CD4-positive, alpha-beta T cell treated with Interleukin-6 at 100 ng/mL for 8 hours (primary cell): Measurements from ENCODE around the gene ZKSCAN1.
A peak's percentile ranks its signal among the peaks of the same experiment; 100 is the strongest.
"Not testable (repeated sequence)": the region's sequence is repeated elsewhere in the genome, so short reads cannot be mapped to it uniquely, and the experiment has no call there.

Experiments used
- DNase-seq: peaks from one replicate; pipeline ENCODE4 v3.0.0-alpha.2; 2020; ENCODE audit warnings: mixed read lengths, low spot score

ZKSCAN1 gene

DNA sequence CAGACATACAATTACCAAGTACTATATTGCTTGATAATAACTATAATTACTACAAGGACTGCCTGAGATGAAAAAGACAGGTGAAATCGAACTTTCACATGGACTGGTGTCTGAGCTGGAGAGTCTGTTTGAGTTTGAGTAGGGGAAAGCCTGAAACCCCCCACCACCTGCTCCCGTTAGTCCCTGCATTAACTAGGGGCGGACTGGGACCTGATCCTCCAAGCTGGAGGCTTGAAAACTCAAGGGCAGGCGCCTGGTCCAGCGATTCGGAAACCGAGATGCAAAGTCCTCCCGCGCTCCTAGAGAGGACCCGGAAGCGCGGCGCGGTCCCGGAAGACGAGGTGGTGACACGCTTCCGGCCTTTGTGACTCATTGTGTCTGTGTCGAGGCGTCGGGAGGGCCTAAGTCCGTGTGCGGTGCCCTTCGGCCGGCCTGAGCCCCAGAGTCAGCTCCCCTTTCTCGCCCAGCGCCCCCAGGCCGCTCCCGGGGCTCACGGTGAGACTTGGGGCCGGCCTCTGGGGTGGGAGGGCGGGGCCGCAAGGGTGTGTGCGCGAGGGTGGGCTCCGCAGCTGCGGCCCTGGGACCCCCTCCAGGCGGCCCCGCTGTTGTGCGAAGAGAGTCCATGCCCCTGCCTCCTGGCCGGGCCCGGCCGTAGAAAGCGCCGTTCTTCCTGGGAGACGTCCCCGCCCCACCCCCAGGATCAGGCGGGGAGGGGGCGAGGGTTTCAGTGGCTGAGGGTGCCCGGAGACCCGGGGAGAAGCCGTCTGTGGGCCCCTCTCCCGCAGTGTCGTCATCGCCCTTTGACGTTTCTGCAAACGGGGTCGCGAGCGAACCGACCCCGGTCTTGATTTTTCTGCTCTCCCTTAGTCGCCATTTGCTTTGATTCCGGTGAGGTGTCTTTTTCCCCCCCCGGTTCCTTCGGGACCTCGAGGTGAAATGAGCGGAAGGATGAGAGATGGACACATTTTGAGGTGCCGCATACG lies at the start of gene ZKSCAN1:
ZKSCAN1 (plus strand) TSS at position 365 of the 983 bp plus-strand sequence. CDS start 7,911 bp downstream, outside the sequence.
- peak; percentile 84 for DNase-seq

DNA sequence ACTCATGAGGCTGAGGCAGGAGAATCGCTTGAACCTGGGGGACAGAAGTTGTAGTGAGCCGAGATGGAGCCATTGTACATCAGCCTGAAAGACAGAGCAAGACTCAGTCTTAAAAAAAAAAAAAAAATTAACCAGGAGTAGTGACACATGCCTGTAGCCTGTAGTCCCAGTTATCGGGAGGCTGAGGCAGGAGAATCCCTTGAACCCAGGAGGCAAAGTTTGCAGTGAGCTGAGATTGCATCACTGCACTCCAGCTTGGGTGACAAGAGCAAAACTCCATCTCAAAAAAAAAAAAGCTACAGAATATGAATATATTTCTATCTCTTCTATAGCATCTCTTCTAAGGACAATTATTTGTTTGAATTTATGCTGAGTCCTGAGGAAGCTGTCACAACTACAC lies 46.1 kb upstream of the ZKSCAN1 start:
- no peak for DNase-seq

DNA sequence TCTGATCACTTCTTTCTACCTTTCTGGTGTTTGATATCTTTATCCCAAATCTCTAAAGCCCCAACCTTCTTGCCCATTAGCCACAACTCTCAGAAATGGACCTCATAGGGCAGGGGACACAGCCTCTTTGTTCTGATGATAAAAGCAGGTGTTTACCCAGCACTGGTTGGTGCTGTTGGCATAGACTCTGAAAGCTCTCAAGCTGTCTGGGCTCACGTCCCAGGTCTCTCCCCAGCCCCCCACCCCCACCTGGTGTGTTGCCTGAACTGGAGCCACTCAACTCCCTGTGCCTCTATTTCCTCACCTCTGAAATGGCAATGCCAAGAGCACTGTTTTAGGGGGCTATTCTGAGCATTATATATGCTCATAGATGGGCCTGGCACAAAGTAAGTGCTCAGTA lies 45.6 kb upstream of the ZKSCAN1 start:
- not testable (repeated sequence) for DNase-seq

DNA sequence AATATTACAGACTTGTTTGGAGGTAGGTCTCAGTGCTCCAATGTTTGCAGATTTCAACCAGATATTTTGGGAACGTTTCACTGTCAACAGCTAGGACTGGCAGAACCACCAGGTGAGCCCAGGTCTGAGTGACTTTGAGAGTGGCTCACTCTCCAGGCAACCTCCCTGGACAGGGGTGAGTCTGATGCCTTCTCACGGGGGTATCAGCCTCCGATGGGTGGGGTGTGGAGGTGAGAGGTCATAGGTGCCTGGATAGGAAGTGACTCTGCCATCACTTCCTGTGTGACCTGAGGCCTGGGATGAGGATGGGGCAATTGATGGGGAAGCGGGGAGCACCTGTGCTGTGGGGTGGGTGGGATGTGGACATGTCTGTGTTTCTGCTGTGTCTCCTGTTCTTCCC lies 44.2 kb upstream of the ZKSCAN1 start:
- DNase-seq: no peak

DNA sequence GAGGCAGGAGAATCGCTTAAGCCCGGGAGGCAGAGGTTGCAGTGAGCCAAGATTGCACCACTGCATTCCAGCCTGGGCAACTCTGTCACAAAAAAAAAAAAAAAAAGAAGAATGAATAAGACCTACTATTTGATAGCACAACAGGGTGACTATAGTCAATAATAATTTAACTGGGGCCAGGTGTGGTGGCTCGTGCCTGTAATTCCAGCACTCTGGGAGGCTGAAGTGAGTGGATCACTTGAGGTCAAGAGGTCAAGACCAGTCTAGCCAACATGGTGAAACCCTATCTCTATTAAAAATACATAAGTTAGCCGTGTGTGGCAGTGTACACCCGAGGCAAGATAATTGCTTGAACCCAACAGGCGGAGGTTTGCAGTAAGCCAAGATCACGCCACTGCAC lies 41.6 kb upstream of the ZKSCAN1 start:
- not testable (repeated sequence) for DNase-seq

DNA sequence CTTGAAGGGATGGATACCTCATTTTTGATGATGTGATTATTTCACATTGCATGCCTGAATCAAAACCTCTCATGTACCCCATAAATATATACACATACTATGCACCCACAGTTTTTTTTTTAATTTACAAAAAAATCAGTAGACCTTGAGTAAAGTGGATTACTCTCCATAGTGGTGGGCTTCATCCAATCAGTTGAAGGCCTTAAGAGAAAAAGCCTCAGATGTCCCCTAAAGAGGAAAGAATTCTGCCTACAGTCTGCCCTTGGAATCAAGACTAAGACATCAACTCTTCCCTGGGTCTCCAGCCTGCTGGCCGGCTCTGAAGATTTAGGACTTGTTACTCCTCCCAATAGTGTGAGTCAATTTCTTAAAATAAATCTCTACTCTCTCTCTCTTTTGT lies 40.7 kb upstream of the ZKSCAN1 start:
- DNase-seq: no peak

DNA sequence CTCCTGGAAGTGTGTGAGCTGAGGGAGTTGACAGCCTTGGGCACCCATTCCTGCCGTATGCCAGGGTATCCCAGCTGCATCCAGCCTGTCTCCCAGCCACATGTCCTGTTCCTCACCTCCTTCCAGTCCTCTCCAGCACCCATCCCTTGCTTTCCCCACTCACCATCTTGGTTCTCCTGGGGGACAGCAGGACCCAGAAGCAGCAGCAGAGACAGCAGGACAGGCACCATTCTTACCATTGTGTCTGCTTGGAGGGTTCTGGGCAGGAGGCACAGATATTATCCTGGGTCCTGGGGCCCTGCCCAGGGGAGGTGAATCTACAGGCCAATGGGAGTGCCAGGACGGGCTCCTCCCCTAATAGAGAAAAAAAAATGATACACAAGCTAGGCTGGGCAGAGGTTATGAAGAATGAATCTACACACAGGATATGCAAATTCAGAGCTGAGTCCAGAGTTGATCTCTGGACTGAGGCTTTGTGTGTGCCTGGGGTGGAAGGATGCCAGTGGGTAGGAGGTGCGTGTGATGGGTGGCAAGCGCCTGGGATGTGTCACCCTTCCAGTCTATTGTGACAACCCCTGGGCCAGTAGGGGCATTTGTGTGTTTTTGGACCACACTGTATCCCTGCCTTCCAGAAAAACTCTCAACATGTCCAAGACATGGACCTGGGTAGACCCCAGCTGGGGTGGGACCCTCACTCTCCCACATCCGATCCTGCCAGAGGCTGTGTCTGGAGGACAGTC lies 39.4 kb upstream of the ZKSCAN1 start, which contains the start of gene AZGP1:
AZGP1 (minus strand) TSS at position 250 of the 740 bp plus-strand sequence; CDS start at position 239, 11 bp downstream.
- DNase-seq: no peak

DNA sequence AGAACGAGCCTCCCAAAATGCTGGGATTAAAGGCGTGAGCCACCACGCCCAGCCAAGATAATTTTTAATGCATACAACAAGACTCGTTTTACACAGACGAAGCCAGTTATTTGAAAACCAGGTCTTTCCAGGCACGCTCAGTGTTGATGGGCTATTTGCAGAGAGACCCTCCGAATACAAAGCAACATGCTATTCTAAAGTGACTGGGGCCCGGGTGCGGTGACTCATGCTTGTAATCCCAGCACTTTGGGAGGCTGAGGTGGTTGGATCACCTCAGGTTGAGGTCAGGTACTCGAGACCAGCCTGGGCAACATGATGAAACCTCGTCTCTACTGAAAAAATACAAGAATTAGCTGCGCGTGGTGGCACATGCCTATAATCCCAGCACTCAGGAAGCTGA lies 38.8 kb upstream of the ZKSCAN1 start:
- DNase-seq: no peak

DNA sequence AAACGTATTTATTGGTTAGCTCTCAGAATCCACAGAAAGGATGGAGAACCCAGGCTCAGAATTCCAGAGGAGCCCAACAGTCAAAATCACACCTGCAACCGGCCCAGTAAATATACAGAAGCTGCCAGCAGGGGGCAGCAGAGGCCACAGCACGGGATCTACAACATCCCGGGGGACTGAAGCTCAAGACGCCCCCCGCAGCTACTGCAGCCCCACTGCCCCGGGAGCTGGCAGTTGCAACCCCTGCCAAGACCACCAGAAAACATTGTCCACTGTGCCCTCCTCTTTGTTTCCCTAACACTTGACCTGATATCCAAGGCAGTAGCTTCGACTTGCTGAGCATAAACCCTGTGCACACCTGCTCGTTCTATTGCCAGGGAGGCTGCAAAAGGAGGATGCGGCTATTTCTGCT lies 35.6 kb upstream of the ZKSCAN1 start:
- DNase-seq: peak; percentile 39

DNA sequence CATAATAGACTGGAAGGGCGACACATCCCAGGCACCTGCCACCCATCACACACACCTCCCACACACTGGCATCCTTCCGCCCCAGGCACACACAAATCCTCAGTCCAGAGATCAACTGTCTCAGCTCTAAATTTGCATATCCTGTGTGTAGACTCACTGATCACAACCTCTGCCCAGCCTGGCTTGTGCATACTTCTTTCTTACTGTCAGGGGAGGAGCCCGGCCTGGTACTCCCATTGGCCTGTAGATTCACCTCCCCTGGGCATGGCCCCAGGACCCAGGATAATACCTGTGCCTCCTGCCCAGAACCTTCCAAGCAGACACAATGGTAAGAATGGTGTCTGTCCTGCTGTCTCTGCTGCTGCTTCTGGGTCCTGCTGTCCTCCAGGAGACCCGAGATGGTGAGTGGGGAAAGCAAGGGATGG lies 34.9 kb upstream of the ZKSCAN1 start:
- not testable (repeated sequence) for DNase-seq

DNA sequence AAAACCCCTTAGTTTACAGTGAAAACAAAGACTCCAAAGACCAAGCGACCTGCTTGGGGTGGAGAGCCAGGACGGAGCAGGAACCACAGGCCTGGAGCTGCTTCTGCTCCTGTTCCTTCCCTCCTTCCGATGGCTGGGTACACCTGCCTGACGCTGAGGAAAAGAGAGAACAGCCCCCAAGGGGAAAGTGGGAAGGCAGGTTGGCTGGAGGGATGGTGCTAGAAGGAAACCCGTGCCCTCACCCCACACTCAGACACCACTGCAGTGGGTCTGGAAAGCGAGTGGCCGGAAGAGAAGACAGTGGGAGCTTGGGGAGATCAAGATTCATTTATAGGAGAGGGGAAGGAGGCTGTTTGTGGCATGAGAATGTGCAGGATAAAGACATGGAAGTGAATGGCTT lies 34.3 kb upstream of the ZKSCAN1 start:
- DNase-seq: not testable (repeated sequence)

DNA sequence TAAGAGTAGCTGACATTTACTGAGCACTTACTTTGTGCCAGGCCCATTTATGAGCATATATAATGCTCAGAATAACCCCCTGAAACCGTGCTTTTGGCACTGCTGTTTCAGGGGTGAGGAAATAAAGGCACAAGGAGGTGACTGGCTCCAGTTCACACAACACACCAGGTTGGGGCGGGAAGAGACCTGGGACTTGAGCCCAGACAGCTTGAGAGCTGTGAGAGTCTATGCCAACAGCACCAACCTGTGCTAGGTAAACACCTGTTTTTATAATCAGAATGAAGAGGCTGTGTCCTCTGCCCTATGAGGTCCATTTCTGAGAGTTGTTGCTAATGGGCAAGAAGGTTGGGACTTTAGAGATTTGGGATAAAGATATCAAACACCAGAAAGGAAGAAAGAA lies 30.8 kb upstream of the ZKSCAN1 start:
- DNase-seq: no peak

DNA sequence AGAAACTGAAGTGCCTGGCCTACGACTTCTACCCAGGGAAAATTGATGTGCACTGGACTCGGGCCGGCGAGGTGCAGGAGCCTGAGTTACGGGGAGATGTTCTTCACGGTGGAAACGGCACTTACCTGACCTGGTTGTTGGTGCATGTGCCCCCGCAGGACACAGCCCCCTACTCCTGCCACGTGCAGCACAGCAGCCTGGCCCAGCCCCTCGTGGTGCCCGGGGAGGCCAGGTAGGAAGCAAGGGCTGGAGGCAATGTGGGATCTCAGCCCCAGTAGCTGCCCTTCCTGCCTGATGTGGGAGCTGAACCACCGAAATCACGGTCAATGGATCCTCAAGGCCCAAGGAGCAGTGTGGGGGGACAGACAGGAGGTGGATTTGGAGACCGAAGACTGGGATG lies 28.1 kb upstream of the ZKSCAN1 start:
- not testable (repeated sequence) for DNase-seq

DNA sequence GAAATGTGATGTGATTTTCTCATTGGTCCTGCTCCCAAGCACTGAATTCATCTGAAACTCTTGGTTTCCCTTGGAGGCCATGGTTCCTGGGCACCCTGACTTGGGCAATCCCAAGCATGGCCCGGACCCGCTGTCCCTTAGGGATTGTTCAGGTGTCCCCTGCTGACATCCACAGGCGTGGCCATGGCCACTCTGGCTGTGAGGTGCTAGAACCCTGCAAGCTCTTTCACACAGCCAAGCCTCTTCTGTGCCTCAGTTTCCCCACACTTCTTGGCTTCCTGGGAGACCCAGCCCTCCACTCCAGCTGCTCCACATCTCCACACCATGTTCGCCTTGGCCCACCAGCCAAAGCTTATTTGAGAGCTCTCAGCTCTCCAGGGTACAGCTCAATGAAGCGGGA lies 27.6 kb upstream of the ZKSCAN1 start:
- no peak for DNase-seq

DNA sequence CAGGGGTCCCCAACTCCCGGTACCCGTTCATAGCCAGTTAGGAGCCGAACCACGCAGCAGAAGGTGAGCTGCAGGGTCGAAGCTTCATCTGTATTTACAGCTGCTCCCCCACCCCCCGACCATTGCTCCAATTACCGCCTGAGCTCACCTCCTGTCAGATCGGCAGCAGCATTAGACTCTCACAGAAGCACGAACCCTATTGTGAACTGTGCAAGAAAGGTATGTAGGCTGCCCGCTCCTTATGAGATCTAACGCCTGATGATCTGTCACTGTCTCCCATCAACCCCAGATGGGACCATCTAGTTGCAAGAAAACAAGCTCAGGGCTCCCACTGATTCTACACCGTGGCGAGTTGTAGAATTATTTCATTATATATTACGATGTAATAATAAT lies 24.9 kb upstream of the ZKSCAN1 start:
- no peak for DNase-seq

DNA sequence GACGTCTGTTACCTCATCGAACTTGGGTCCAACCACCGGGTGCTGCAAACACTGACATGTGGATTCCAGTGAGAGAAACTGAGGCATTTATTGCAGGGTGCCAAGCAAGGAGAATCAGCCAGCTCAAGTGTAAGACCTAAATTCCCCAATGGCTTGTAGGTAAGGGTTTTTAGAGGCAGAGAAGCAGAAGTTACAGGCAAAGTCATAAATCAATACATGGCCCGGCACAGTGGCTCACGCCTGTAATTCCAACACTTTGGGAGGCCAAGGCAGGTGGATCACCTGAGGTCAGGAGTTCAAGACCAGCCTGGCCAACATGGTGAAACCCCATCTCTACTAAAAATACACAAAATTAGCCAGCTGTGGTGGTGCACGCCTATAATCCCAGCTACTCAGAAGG lies 23.9 kb upstream of the ZKSCAN1 start:
- DNase-seq: not testable (repeated sequence)

DNA sequence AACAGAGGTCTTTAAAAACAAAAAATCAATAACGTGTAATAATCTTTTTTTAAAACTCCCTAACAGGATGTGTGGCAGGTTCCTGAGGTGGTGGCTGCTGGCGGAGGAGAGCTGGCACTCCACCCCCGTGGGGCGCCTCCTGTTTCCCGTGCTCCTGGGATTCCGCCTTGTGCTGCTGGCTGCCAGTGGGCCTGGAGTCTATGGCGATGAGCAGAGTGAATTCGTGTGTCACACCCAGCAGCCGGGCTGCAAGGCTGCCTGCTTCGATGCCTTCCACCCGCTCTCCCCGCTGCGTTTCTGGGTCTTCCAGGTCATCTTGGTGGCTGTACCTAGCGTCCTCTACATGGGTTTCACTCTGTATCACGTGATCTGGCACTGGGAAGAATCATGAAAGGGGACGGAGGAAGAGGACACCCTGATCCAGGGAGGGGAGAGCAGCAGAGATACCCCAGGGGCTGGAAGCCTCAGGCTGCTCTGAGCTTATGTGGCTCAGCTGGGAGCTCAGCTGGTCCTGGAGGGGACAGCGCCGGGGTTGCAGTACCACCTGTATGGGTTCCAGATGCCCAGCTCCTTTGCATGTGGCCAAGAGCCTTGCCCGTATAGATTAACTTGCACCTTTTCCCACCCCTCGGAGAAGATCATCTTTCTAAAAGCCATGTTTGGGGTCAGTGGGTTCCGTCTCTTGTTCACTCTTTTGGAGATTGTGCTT lies 22.9 kb upstream of the ZKSCAN1 start:
- no peak for DNase-seq

DNA sequence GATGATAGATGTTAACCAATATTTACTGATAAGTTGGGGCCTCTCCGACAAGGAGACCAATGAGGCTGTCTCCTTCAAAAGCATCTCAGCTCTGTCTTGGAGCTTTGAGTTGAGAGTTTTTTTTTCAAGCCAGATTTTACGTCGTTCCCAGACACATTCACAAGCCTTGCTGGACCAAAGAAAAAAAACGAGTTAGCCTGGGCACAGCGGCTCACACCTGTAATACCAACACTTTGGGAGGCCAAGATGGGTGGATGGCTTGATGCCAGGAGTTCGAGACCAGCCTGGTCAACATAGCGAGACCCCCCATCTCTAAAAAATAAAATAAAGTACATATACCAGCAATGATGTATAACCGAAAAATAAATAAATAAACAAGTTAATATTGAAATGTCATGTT lies 20.6 kb upstream of the ZKSCAN1 start:
- DNase-seq: no peak

DNA sequence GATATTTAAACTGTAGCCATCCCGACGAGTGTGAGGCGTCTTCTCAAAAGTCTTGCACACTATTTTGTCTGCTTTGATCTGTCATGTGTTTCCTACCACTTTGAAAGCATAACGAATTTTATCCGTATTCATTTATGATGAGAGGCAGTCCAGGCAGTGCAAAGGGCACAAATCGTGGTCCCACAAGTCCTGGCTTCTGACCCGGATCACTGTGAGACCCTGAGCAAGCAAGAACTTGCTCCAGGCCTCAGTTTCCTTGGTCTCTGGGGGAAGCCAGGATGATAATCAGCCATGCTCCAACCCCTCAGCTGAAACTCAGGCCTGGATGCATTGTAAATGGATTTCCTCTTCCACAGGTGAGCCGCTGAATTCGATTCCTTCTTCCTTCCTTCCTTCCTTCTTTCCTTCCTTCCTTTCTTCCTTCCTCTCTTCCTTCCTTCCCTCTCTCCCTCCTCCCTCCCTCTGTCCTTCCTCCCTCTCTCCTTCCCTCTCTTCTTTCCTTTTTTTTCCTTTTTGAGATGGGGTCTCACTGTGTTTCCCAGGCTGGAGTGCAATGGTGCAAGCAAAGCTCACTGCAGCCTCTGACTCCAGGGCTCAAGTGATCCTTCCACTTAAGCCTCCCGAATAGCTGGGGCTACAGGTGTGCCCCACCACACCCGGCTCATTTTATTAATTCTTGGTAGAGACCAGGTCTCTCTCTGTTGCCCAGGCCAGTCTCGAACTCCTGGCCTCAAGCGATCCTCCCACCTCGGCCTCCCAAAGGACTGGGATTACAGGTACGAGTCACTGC lies 18.4 kb upstream of the ZKSCAN1 start:
- no peak for DNase-seq

DNA sequence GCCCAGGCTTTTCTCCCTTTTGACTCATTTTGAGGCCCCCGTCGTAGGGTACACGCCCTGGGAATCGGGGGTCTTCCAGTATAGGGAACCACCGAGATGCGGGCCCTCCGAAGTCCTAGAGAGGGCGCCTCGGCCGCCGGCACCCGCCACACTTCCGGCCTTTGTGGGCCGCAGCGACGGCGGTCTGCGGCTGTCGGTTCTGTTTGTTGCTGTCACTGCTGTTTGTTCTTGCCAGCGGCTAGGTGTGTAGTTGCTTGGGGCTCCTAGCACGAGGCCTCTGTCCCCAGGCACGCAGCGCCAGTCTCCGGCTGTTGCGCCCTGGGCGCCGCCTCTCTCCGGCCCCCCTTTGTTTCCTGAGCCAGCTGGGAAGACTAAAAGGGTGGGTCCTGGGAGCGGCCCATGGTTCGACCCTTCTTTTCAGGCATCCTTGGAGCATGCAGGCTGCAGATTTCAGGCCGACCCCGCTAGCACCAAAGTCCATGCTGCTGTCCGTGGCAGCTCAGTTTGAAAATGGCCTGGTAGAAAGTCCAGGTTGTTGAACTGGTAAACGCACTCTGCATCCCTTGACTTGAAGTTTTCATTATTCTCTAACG lies 17.8 kb upstream of the ZKSCAN1 start:
- DNase-seq: peak; percentile 73

DNA sequence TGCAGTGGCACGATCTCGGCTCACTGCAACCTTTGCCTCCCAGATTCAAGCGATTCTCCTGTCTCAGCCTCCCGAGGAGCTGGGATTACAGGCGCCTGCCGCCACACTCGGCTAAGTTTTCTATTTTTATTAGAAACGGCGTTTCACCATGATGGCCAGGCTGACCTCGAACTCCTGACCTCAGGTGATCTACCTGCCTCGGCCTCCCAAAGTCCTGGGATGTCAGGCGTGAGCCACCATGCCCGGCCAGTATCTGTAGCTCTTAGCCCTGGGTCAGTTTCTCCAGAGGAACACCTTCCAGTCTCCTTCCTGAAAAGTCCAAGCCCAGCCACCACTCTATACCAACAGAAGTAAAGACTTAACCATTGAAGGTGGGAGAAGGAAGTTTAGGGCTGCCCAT lies 15.2 kb upstream of the ZKSCAN1 start:
- DNase-seq: no peak
